Tibial artery (tissue), 4 donors: Measurements from ENCODE around the gene ABCC2.

Source experiments
- DNase-seq, 2 donors: peaks; one replicate each; pipeline ENCODE4 v3.0.0-alpha.2; 2019
- H3K27ac ChIP-seq, 2 donors: fragments of 200-600 bp; sonication (generic) in 1 of 2; 1 replicate in 1 of 2; 2 replicates in 1 of 2; pipeline ENCODE4 v1.5.1; 2018 to 2019; ENCODE audit warnings: mild to moderate bottlenecking in 1 of 2
- H3K27me3 ChIP-seq, 2 donors: fragments of 200-600 bp; sonication (generic) in 1 of 2; one replicate each; pipeline versions ENCODE4 v1.5.1 to v1.6.0; 2016 to 2019
- H3K36me3 ChIP-seq, 3 donors: fragments of 200-600 bp; sonication (generic) in 2 of 3; one replicate each; pipeline ENCODE4 v1.5.1; 2016 to 2019; ENCODE audit warnings: mild to moderate bottlenecking in 2 of 3
- H3K4me1 ChIP-seq, 4 donors: fragments of 200-600 bp; sonication (generic) in 2 of 4; 1 replicate in 3 of 4; 2 replicates in 1 of 4; pipeline ENCODE4 v1.5.1; 2016 to 2019
- H3K4me3 ChIP-seq, 2 donors: fragments of 200-600 bp; sonication (generic) in 1 of 2; 1 replicate in 1 of 2; 2 replicates in 1 of 2; pipeline ENCODE4 v1.5.1; 2018 to 2019; ENCODE audit warnings: mild to moderate bottlenecking in 2 of 2
- H3K9me3 ChIP-seq, 3 donors: fragments of 200-600 bp; sonication (generic) in 1 of 3; one replicate each; pipeline ENCODE4 v1.5.1; 2016 to 2019
- intact Hi-C: fragments of 100-400 bp; cut with DNase I; formaldehyde crosslinking; loops from one replicate; pipeline ENCODE4 v1.15.0; 2023; ENCODE audit warnings: low total_unique reads
- TF ChIP-seq, protein P1 (sequence below), 2 experiments: fragments of 200-600 bp in 1 of 2; fragments of 450-650 bp in 1 of 2; IDR thresholded peaks; one replicate each; pipeline ENCODE4 v1.5.1; 2017 to 2019; ENCODE audit warnings: antibody characterized with exemption in 2 of 2, mild to moderate bottlenecking in 1 of 2, moderate library complexity in 1 of 2

The ABCC2 gene

DNA sequence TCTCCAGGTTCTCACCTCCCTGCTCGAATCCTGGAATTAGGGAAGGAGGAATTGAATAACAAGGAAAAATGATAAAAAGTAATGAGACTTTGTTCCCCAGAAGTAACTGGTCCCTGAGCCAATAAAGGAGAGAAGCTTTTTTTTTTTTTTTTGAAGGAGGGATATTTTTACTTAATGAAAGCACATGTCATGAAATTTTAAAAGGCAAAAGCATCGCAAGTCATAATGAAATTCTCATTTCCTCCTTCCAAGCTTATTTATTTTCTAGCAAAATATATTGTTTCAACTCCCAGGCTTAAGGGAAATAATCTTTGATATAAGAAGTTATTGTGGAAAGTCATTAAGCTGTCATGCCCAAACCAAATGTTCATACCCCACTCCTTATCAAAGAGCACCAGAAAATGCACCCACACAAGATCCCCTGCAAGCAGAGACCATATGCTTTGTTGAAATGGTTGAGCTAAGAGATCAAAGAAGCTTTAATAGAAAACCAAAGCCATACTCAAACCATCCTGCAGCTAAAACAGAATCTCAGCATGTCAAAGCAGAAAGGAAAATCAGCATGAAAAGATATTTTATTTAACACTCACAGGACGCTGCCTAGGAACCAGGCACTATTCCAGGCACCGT is 16.7 kb upstream of the ABCC2 start:
- TF ChIP-seq, protein P1, sequence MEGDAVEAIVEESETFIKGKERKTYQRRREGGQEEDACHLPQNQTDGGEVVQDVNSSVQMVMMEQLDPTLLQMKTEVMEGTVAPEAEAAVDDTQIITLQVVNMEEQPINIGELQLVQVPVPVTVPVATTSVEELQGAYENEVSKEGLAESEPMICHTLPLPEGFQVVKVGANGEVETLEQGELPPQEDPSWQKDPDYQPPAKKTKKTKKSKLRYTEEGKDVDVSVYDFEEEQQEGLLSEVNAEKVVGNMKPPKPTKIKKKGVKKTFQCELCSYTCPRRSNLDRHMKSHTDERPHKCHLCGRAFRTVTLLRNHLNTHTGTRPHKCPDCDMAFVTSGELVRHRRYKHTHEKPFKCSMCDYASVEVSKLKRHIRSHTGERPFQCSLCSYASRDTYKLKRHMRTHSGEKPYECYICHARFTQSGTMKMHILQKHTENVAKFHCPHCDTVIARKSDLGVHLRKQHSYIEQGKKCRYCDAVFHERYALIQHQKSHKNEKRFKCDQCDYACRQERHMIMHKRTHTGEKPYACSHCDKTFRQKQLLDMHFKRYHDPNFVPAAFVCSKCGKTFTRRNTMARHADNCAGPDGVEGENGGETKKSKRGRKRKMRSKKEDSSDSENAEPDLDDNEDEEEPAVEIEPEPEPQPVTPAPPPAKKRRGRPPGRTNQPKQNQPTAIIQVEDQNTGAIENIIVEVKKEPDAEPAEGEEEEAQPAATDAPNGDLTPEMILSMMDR (IDR thresholded peaks at IDR 0.05) = no peak
- Histone ChIP-seq H3K4me3 (no peak overlapping the region), H3K9me3 (no peaks in the 10 kb centered on the region), H3K4me1 (no peaks in the 10 kb centered on the region), H3K36me3 (peaks cover 1 to 16% (median 5%) of the 10 kb centered on the region in 3 donors), H3K27me3 (no peaks in the 10 kb centered on the region), H3K27ac (no peak overlapping the region)
- intact Hi-C loops = no loop called here
- DNase-seq = no peak

DNA sequence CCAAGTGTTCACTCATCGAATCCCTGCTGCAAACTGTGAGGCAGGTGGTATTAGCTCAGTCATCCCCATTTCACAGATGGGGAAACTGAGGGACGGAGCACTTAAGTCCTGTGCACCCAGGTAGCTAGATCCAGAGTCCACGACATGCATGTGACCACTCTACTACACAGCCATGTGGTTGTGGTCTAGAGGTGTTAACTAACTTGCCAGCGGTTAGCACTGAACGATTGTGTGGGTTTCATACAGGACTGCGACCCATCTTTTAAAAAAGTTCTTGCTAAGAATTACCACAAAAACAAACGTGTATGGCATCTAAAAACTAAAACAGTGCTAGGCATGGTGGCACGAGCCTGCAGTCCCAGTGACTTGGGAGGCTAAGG is 16.1 kb upstream of the ABCC2 start:
- no peak for DNase-seq
- Histone ChIP-seq H3K4me3 (no peak overlapping the region), H3K4me1 (no peaks in the 10 kb centered on the region), H3K36me3 (peaks cover 0 to 11% (median 0%) of the 10 kb centered on the region in 3 donors), H3K27ac (no peak overlapping the region), H3K27me3 (no peaks in the 10 kb centered on the region), H3K9me3 (no peaks in the 10 kb centered on the region)
- TF ChIP-seq, protein P1 (IDR thresholded peaks at IDR 0.05) = no peak
- intact Hi-C loops = no loop called here

DNA sequence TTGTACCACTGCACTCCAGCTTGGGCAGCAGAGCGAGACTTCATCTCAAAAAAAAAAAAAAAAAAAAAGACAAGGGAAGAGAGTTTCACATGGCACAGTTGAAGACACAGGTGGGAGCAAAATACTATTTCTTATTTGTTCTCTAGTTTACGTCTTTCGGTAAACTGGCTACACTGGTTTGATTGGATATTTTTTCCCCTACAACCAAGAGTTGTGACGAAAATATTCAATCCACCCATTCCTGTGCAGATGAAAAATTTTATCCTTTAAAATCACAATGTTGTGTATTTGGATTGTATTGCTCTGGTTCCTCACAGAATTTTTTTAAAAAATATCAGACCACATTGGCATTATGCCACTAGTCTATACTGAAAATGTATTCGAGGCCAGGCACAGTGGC is 14.5 kb upstream of the ABCC2 start:
- TF ChIP-seq, protein P1 (IDR thresholded peaks at IDR 0.05) = no peak
- Histone ChIP-seq H3K4me1 (no peaks in the 10 kb centered on the region), H3K9me3 (no peaks in the 10 kb centered on the region), H3K27me3 (no peaks in the 10 kb centered on the region), H3K27ac (no peak overlapping the region), H3K4me3 (no peak overlapping the region), H3K36me3 (peaks cover 0 to 10% (median 0%) of the 10 kb centered on the region in 3 donors)
- no peak for DNase-seq
- intact Hi-C loops = no loop called here

DNA sequence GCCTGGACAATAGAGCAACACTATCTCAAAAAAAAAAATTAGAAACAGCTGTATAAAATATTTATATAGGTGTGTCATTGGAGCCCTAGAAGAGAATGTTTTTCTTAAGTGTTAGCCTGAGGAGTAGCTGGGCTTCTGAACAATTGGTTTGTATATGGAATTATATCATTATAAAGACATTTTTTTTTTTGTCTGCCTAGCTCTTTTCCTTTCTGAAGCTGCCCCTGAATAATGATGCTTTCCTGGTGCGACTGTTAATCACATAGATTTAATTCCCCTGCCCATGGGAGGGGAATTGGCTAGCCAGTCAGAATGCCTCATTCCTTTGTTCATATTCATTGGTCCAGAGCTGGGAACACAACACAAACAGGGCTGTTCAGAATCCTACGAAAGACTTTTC is 13.9 kb upstream of the ABCC2 start:
- H3K9me3 ChIP-seq = no peaks in the 10 kb centered on the region
- TF ChIP-seq, protein P1 (IDR thresholded peaks at IDR 0.05) = no peak
- intact Hi-C loops = no loop called here
- no peak overlapping the region for H3K4me3 ChIP-seq
- DNase-seq = no peak
- H3K27me3 ChIP-seq = no peaks in the 10 kb centered on the region
- no peaks in the 10 kb centered on the region for H3K4me1 ChIP-seq
- no peak overlapping the region for H3K27ac ChIP-seq
- peaks cover 0 to 3% (median 0%) of the 10 kb centered on the region in 3 donors for H3K36me3 ChIP-seq

DNA sequence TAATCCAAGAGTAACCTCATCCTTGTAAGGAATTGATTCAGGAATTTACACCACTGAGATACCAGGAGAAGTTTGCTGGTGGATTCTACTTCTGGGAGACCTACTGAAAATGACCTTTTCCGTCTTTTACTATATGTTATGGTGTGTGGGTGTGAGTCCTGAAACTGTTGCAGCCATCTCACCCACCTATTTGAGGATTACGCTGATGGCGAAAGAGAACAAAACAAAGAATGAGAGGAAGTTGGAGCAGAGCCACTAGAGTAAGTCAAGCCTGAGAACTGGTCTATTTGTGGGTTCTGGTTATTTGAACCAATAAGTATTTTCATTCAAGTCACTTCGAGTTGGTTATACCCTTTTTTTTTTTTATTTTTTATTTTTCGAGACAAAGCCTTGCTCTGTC is 12.7 kb upstream of the ABCC2 start:
- Histone ChIP-seq H3K36me3 (no peaks in the 10 kb centered on the region), H3K4me3 (no peak overlapping the region), H3K27me3 (no peaks in the 10 kb centered on the region), H3K4me1 (no peaks in the 10 kb centered on the region), H3K27ac (no peak overlapping the region), H3K9me3 (no peaks in the 10 kb centered on the region)
- no peak for DNase-seq
- TF ChIP-seq, protein P1 (IDR thresholded peaks at IDR 0.05) = no peak
- intact Hi-C loops = no loop called here
